HUES64 (cell line): ENCODE measurements around the gene CFAP92.

ENCODE experiments used
- H3K27ac ChIP-seq: 2 replicates; pipeline ENCODE4 v1.7.0; 2013; ENCODE audit warnings: low read depth, low read length, inconsistent platforms
- H3K27me3 ChIP-seq: 2 replicates; pipeline ENCODE4 v1.6.1; 2013; ENCODE audit warnings: mild to moderate bottlenecking, low read length; ENCODE audit not compliant: insufficient read depth
- H3K36me3 ChIP-seq: 2 replicates; pipeline ENCODE4 v1.6.1; 2013; ENCODE audit warnings: mild to moderate bottlenecking, low read length; ENCODE audit not compliant: insufficient read depth
- H3K4me1 ChIP-seq: 2 replicates; pipeline ENCODE4 v1.6.1; 2013; ENCODE audit warnings: mild to moderate bottlenecking, low read length, moderate library complexity; ENCODE audit not compliant: insufficient read depth
- H3K4me3 ChIP-seq: 2 replicates; pipeline ENCODE4 v1.5.1; 2013; ENCODE audit warnings: mild to moderate bottlenecking, low read length, moderate library complexity
- H3K9ac ChIP-seq: 2 replicates; pipeline ENCODE4 v1.6.1; 2013; ENCODE audit warnings: mild to moderate bottlenecking, low read depth, low read length
- H3K9me3 ChIP-seq: 2 replicates; pipeline ENCODE4 v1.6.1; 2013; ENCODE audit warnings: low read depth, low read length; ENCODE audit not compliant: insufficient read depth
- WGBS: fragments of 150-250, 120-280 bp; methylation state at CpG from one replicate; pipeline ENCODE4 v1.1.7; 2013; ENCODE audit warnings: missing lambda C conversion rate; 5-methylcytosine and 5-hydroxymethylcytosine counted together

CFAP92 gene

GRCh38 chr3:129015388-129016105 is 21.7 kb upstream of the CFAP92 start:
- Histone ChIP-seq H3K4me3 (no peak overlapping the region), H3K9ac (no peak overlapping the region)
- WGBS = 89% methylated on average over 19 of the region's 19 CpGs

GRCh38 chr3:129014793-129015345 is 21.0 kb upstream of the CFAP92 start:
- WGBS = 86% methylated on average over 9 of the region's 9 CpGs
- H3K4me1 ChIP-seq = no peaks in the 10 kb centered on the region; the same call in 1 of the 2 replicates
- no peak overlapping the region for H3K27ac ChIP-seq
- H3K9ac ChIP-seq = no peak overlapping the region
- no peaks in the 10 kb centered on the region for H3K9me3 ChIP-seq
- H3K27me3 ChIP-seq = no peaks in the 10 kb centered on the region
- no peak overlapping the region for H3K4me3 ChIP-seq
- no peaks in the 10 kb centered on the region for H3K36me3 ChIP-seq

More at GRCh38 chr3:129015388-129016105, 21.7 kb upstream of the CFAP92 start:
- Histone ChIP-seq H3K36me3 (no peaks in the 10 kb centered on the region), H3K27me3 (no peaks in the 10 kb centered on the region), H3K9me3 (no peaks in the 10 kb centered on the region), H3K4me1 (no peaks in the 10 kb centered on the region; the same call in 1 of the 2 replicates), H3K27ac (no peak overlapping the region)

- Histone ChIP-seq H3K9me3 (no peaks in the 10 kb centered on the region), H3K27ac (no peak overlapping the region), H3K4me1 (no peaks in the 10 kb centered on the region; the same call in 1 of the 2 replicates), H3K4me3 (no peak overlapping the region), H3K27me3 (no peaks in the 10 kb centered on the region), H3K36me3 (no peaks in the 10 kb centered on the region), H3K9ac (no peak overlapping the region)
- WGBS = 93% methylated on average over 13 of the region's 13 CpGs
These were observed 20.3 kb upstream of the CFAP92 start for GRCh38 chr3:129014148-129014547.

- no peak overlapping the region for H3K4me3 ChIP-seq
- no peaks in the 10 kb centered on the region for H3K9me3 ChIP-seq
- 0 out of 2 replicates have a peak, but pooled peaks cover under 1% of the 10 kb centered on the region for H3K27me3 ChIP-seq
- H3K4me1 ChIP-seq = no peaks in the 10 kb centered on the region; the same call in 1 of the 2 replicates
- H3K27ac ChIP-seq = no peak overlapping the region
- 96% methylated on average over 3 of the region's 3 CpGs for WGBS
- H3K36me3 ChIP-seq = no peaks in the 10 kb centered on the region
- H3K9ac ChIP-seq = no peak overlapping the region
These were observed 19.6 kb upstream of the CFAP92 start for GRCh38 chr3:129013491-129013891.

GRCh38 chr3:129010310-129010956 is 16.6 kb upstream of the CFAP92 start:
- Histone ChIP-seq H3K4me1 (0 out of 2 replicates have a peak, but pooled peaks cover 3% of the 10 kb centered on the region), H3K27ac (no peak overlapping the region), H3K9me3 (no peaks in the 10 kb centered on the region), H3K4me3 (no peak overlapping the region), H3K9ac (no peak overlapping the region), H3K36me3 (no peaks in the 10 kb centered on the region), H3K27me3 (peaks cover 28% of the 10 kb centered on the region)
- WGBS = 74% methylated on average over 9 of the region's 9 CpGs

GRCh38 chr3:129009266-129009665 is 15.4 kb upstream of the CFAP92 start:
- H3K4me3 ChIP-seq = no peak overlapping the region
- 0 out of 2 replicates have a peak, but pooled peaks cover 3% of the 10 kb centered on the region for H3K4me1 ChIP-seq
- no peaks in the 10 kb centered on the region for H3K36me3 ChIP-seq
- H3K27me3 ChIP-seq = peaks cover 40% of the 10 kb centered on the region
- H3K9me3 ChIP-seq = no peaks in the 10 kb centered on the region
- H3K27ac ChIP-seq = no peak overlapping the region
- H3K9ac ChIP-seq = no peak overlapping the region
- 88% methylated on average over 2 of the region's 2 CpGs for WGBS

- Histone ChIP-seq H3K9ac (no peak overlapping the region), H3K36me3 (no peaks in the 10 kb centered on the region), H3K27ac (no peak overlapping the region), H3K27me3 (peaks cover 55% of the 10 kb centered on the region), H3K4me1 (0 out of 2 replicates have a peak, but pooled peaks cover 3% of the 10 kb centered on the region), H3K9me3 (no peaks in the 10 kb centered on the region), H3K4me3 (no peak overlapping the region)
- 87% methylated on average over 2 of the region's 2 CpGs for WGBS
These were observed 13.9 kb upstream of the CFAP92 start for GRCh38 chr3:129007792-129008191.

- 0 out of 2 replicates have a peak, but pooled peaks cover 3% of the 10 kb centered on the region for H3K4me1 ChIP-seq
- no peaks in the 10 kb centered on the region for H3K36me3 ChIP-seq
- H3K4me3 ChIP-seq = no peak overlapping the region
- no peak overlapping the region for H3K27ac ChIP-seq
- H3K9ac ChIP-seq = no peak overlapping the region
- H3K9me3 ChIP-seq = no peaks in the 10 kb centered on the region
- WGBS = 96% methylated on average over 3 of the region's 3 CpGs
- peaks cover 64% of the 10 kb centered on the region for H3K27me3 ChIP-seq
These were observed 13.0 kb upstream of the CFAP92 start for GRCh38 chr3:129006864-129007263.

GRCh38 chr3:129005526-129006303 is 11.8 kb upstream of the CFAP92 start:
- peaks cover 75% of the 10 kb centered on the region for H3K27me3 ChIP-seq
- no peaks in the 10 kb centered on the region for H3K36me3 ChIP-seq
- WGBS = 95% methylated on average over 4 of the region's 4 CpGs
- H3K4me3 ChIP-seq = no peak overlapping the region
- H3K4me1 ChIP-seq = peaks cover 4% of the 10 kb centered on the region; the same call in 1 of the 2 replicates
- no peaks in the 10 kb centered on the region for H3K9me3 ChIP-seq
- H3K9ac ChIP-seq = no peak overlapping the region
- H3K27ac ChIP-seq = no peak overlapping the region

GRCh38 chr3:129004639-129005295 is 10.9 kb upstream of the CFAP92 start:
- Histone ChIP-seq H3K9me3 (no peaks in the 10 kb centered on the region), H3K27ac (no peak overlapping the region), H3K36me3 (no peaks in the 10 kb centered on the region), H3K27me3 (peaks cover 85% of the 10 kb centered on the region), H3K4me3 (no peak overlapping the region), H3K9ac (no peak overlapping the region), H3K4me1 (peaks cover 10% of the 10 kb centered on the region; the same call in 1 of the 2 replicates)
- WGBS = 88% methylated on average over 6 of the region's 6 CpGs
